Ishikawa (cell line): Measurements from ENCODE around the gene MOB2.

ENCODE experiments used
- CEBPB ChIP-seq: IDR thresholded peaks from 2 replicates; pipeline ENCODE4 v1.6.1; 2012
- CREB1 ChIP-seq: IDR thresholded peaks from 2 replicates; pipeline ENCODE4 v1.6.1; 2012; ENCODE audit warnings: low read depth
- EGR1 ChIP-seq: IDR thresholded peaks from 2 replicates; pipeline ENCODE4 v1.6.1; 2012
- EP300 ChIP-seq: IDR thresholded peaks from 2 replicates; pipeline ENCODE4 v1.6.1; 2012; ENCODE audit warnings: borderline replicate concordance
- FOXM1 ChIP-seq: IDR thresholded peaks from 2 replicates; pipeline ENCODE4 v1.6.1; 2012; ENCODE audit warnings: low read depth, borderline replicate concordance
- NFIC ChIP-seq: IDR thresholded peaks from 2 replicates; pipeline ENCODE4 v1.6.1; 2012
- RAD21 ChIP-seq: IDR thresholded peaks from 2 replicates; pipeline ENCODE4 v1.6.1; 2012; ENCODE audit warnings: low read depth
- TAF1 ChIP-seq: IDR thresholded peaks from 2 replicates; pipeline ENCODE4 v1.6.1; 2012; ENCODE audit warnings: low read depth, mild to moderate bottlenecking
- TCF12 ChIP-seq: IDR thresholded peaks from 2 replicates; pipeline ENCODE4 v1.6.1; 2012; ENCODE audit warnings: low read depth
- TEAD4 ChIP-seq: IDR thresholded peaks from 2 replicates; pipeline ENCODE4 v1.6.1; 2012
- YY1 ChIP-seq: IDR thresholded peaks from 2 replicates; pipeline ENCODE4 v1.6.1; 2012; ENCODE audit warnings: low read depth
- ZBTB7A ChIP-seq: IDR thresholded peaks from 2 replicates; pipeline ENCODE4 v1.6.1; 2012; ENCODE audit warnings: low read depth
- TF ChIP-seq, protein P1 (sequence below): IDR thresholded peaks from 2 replicates; pipeline ENCODE4 v1.6.1; 2012; ENCODE audit warnings: low read depth, mild to moderate bottlenecking
- TF ChIP-seq, protein P2 (sequence below): IDR thresholded peaks from 2 replicates; pipeline ENCODE4 v1.6.1; 2012

DNA sequence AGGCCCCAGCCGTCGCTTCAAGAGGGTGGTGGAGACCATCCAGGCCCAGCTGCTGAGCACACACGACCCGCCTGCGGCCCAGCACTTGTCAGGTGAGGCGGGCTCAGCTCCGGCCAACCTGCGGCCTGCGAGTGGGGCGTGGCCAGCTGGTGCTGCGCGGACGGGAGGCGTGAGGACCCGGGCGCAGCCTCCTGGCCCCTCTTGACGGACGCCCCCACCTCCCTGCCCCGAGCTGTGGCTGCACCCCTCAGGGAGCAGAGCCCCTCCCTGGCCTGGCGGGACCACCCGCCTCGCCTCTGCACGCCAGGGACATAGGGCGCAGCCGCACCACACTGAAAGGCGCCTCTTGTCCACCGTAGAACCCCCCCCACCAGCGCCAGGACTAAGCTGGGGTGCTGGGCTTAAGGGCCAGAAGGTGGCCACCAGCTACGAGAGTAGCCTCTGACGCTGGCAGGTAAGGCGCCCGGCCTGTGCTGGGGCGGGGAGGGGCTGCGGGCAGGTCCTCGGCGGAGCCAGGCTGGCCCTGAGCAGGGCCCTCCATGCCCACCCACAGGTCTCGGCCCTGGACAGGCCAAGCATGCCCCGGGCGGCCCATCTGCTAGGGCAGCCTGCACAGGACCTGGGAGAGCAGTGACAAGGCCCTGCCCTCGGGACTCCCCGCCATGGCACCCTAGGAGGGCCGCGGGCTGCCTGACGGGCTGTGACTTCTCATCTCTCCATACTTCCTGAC is 29.8 kb downstream of the MOB2 start:
- no peak for TF ChIP-seq EP300
- TF ChIP-seq, protein P1, sequence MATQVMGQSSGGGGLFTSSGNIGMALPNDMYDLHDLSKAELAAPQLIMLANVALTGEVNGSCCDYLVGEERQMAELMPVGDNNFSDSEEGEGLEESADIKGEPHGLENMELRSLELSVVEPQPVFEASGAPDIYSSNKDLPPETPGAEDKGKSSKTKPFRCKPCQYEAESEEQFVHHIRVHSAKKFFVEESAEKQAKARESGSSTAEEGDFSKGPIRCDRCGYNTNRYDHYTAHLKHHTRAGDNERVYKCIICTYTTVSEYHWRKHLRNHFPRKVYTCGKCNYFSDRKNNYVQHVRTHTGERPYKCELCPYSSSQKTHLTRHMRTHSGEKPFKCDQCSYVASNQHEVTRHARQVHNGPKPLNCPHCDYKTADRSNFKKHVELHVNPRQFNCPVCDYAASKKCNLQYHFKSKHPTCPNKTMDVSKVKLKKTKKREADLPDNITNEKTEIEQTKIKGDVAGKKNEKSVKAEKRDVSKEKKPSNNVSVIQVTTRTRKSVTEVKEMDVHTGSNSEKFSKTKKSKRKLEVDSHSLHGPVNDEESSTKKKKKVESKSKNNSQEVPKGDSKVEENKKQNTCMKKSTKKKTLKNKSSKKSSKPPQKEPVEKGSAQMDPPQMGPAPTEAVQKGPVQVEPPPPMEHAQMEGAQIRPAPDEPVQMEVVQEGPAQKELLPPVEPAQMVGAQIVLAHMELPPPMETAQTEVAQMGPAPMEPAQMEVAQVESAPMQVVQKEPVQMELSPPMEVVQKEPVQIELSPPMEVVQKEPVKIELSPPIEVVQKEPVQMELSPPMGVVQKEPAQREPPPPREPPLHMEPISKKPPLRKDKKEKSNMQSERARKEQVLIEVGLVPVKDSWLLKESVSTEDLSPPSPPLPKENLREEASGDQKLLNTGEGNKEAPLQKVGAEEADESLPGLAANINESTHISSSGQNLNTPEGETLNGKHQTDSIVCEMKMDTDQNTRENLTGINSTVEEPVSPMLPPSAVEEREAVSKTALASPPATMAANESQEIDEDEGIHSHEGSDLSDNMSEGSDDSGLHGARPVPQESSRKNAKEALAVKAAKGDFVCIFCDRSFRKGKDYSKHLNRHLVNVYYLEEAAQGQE: no peak
- TF ChIP-seq TAF1: no peak
- TF ChIP-seq CREB1: no peak
- no peak for TF ChIP-seq CEBPB
- TF ChIP-seq TCF12: no peak
- TF ChIP-seq NFIC: no peak
- TF ChIP-seq, protein P2, sequence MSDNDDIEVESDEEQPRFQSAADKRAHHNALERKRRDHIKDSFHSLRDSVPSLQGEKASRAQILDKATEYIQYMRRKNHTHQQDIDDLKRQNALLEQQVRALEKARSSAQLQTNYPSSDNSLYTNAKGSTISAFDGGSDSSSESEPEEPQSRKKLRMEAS: no peak
- no peak for TF ChIP-seq RAD21
- TF ChIP-seq YY1: no peak
- TF ChIP-seq TEAD4: no peak
- TF ChIP-seq ZBTB7A: no peak
- TF ChIP-seq FOXM1: no peak
- no peak for TF ChIP-seq EGR1
